Measurements from ENCODE around the gene ZSCAN16. TPM values are rescaled to one million over a fixed set of nuclear protein-coding genes. Genes with fewer than 3 reads are reported as not detected.

ZSCAN16 gene
- total and polyA plus RNA-seq, 2 of the 13 experiments (the other 11 are each of a cell fraction or from before 2014, with no cell fraction given): 5.7 to 12.7 TPM

DNA sequence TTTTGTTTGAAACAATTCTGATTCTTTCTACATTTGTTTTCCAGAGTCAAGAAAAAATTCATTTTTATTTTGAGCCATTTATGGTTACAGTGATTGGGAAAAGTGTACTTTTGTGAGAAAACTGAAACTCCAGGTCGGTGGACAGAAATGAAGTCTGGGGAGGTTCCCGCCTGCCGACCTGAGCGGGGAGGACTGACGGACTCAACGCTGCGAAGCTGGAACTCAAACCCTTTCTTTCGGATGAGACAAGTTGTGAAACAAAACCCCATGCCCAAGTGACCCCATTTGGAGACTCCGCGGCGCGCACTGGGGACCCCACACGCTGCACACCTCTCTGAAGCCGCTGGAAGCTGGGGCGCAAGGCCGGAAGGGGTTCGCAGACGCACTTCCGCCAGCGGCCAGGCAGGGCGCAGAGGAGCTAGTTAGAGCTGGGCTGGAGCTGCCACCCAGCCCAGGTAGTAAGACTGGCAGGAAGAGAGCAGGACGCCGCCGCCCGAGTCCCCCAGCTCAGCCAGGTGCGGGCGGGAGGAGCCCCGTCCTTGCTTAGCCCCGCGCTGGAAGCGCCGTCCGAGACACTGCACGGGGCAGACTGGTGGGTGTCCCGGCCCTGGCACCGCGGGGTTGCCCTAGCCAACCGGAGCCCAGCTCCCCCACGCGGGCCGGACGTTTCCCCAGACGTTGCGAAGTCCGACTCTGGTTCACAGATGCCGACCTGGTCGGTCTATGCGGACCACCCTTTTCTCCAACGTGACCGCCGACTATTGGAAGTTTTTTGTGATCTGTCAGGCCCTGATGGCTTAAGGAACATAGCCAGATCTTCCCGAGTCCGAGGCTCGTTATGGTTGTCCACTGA, 19.8 kb upstream of the ZSCAN16 start (continued):
- TF ChIP-seq, protein P1, sequence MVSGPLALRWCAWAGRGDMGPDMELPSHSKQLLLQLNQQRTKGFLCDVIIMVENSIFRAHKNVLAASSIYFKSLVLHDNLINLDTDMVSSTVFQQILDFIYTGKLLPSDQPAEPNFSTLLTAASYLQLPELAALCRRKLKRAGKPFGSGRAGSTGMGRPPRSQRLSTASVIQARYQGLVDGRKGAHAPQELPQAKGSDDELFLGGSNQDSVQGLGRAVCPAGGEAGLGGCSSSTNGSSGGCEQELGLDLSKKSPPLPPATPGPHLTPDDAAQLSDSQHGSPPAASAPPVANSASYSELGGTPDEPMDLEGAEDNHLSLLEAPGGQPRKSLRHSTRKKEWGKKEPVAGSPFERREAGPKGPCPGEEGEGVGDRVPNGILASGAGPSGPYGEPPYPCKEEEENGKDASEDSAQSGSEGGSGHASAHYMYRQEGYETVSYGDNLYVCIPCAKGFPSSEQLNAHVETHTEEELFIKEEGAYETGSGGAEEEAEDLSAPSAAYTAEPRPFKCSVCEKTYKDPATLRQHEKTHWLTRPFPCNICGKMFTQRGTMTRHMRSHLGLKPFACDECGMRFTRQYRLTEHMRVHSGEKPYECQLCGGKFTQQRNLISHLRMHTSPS (CRISPR knock-in tag; IDR thresholded peaks at IDR 0.05; ENCODE audit: low read depth): peak; percentile 95
- TF ChIP-seq DMAP1 (CRISPR knock-in tag; IDR thresholded peaks at IDR 0.05) (peak; percentile 89), ZBTB3 (CRISPR knock-in tag; IDR thresholded peaks at IDR 0.05; ENCODE audit: borderline replicate concordance, low read depth) (no peak), KMT2A (CRISPR knock-in tag; IDR thresholded peaks at IDR 0.05) (peak; percentile 92), ZNF121 (CRISPR knock-in tag; IDR thresholded peaks at IDR 0.05) (0 out of 2 replicates have a peak, but pooled peaks have one; percentile 59), ZZZ3 (CRISPR knock-in tag; IDR thresholded peaks at IDR 0.05; ENCODE audit: borderline replicate concordance) (peak; percentile 64; the same call in 1 of the 2 replicates), CHD2 (IDR thresholded peaks at IDR 0.05; ENCODE audit: low read depth, low read length) (no peak), ZNF260 (CRISPR knock-in tag; IDR thresholded peaks at IDR 0.05; ENCODE audit: borderline replicate concordance, low read depth) (no peak; the same call in 1 of the 2 replicates), ZFP36L2 (CRISPR knock-in tag; IDR thresholded peaks at IDR 0.05) (no peak), REXO4 (CRISPR knock-in tag; IDR thresholded peaks at IDR 0.05; ENCODE audit: borderline replicate concordance) (0 out of 2 replicates have a peak, but pooled peaks have one; percentile 39), LCORL (IDR thresholded peaks at IDR 0.05) (no peak), LCORL (CRISPR knock-in tag; IDR thresholded peaks at IDR 0.05) (peak; percentile 91), PCBP1 (IDR thresholded peaks at IDR 0.05; ENCODE audit: borderline replicate concordance, low read depth, low read length) (0 out of 2 replicates have a peak, but pooled peaks have one; percentile 84), ZNF549 (CRISPR knock-in tag; IDR thresholded peaks at IDR 0.05) (peak; percentile 30; the same call in 1 of the 2 replicates)
- TF ChIP-seq, protein P2, sequence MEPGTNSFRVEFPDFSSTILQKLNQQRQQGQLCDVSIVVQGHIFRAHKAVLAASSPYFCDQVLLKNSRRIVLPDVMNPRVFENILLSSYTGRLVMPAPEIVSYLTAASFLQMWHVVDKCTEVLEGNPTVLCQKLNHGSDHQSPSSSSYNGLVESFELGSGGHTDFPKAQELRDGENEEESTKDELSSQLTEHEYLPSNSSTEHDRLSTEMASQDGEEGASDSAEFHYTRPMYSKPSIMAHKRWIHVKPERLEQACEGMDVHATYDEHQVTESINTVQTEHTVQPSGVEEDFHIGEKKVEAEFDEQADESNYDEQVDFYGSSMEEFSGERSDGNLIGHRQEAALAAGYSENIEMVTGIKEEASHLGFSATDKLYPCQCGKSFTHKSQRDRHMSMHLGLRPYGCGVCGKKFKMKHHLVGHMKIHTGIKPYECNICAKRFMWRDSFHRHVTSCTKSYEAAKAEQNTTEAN (CRISPR knock-in tag; conservative IDR thresholded peaks at IDR 0.05): peak; percentile 74
- TF ChIP-seq, protein P3, sequence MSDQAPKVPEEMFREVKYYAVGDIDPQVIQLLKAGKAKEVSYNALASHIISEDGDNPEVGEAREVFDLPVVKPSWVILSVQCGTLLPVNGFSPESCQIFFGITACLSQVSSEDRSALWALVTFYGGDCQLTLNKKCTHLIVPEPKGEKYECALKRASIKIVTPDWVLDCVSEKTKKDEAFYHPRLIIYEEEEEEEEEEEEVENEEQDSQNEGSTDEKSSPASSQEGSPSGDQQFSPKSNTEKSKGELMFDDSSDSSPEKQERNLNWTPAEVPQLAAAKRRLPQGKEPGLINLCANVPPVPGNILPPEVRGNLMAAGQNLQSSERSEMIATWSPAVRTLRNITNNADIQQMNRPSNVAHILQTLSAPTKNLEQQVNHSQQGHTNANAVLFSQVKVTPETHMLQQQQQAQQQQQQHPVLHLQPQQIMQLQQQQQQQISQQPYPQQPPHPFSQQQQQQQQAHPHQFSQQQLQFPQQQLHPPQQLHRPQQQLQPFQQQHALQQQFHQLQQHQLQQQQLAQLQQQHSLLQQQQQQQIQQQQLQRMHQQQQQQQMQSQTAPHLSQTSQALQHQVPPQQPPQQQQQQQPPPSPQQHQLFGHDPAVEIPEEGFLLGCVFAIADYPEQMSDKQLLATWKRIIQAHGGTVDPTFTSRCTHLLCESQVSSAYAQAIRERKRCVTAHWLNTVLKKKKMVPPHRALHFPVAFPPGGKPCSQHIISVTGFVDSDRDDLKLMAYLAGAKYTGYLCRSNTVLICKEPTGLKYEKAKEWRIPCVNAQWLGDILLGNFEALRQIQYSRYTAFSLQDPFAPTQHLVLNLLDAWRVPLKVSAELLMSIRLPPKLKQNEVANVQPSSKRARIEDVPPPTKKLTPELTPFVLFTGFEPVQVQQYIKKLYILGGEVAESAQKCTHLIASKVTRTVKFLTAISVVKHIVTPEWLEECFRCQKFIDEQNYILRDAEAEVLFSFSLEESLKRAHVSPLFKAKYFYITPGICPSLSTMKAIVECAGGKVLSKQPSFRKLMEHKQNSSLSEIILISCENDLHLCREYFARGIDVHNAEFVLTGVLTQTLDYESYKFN (CRISPR knock-in tag; conservative IDR thresholded peaks at IDR 0.05): peak; percentile 15; the same call in 1 of the 2 replicates
- TF ChIP-seq, protein P4, sequence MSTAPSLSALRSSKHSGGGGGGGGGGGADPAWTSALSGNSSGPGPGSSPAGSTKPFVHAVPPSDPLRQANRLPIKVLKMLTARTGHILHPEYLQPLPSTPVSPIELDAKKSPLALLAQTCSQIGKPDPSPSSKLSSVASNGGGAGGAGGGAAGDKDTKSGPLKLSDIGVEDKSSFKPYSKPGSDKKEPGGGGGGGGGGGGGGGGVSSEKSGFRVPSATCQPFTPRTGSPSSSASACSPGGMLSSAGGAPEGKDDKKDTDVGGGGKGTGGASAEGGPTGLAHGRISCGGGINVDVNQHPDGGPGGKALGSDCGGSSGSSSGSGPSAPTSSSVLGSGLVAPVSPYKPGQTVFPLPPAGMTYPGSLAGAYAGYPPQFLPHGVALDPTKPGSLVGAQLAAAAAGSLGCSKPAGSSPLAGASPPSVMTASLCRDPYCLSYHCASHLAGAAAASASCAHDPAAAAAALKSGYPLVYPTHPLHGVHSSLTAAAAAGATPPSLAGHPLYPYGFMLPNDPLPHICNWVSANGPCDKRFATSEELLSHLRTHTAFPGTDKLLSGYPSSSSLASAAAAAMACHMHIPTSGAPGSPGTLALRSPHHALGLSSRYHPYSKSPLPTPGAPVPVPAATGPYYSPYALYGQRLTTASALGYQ (CRISPR knock-in tag; IDR thresholded peaks at IDR 0.05): peak; percentile 85
- TF ChIP-seq, protein P5, sequence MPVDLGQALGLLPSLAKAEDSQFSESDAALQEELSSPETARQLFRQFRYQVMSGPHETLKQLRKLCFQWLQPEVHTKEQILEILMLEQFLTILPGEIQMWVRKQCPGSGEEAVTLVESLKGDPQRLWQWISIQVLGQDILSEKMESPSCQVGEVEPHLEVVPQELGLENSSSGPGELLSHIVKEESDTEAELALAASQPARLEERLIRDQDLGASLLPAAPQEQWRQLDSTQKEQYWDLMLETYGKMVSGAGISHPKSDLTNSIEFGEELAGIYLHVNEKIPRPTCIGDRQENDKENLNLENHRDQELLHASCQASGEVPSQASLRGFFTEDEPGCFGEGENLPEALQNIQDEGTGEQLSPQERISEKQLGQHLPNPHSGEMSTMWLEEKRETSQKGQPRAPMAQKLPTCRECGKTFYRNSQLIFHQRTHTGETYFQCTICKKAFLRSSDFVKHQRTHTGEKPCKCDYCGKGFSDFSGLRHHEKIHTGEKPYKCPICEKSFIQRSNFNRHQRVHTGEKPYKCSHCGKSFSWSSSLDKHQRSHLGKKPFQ (CRISPR knock-in tag; IDR thresholded peaks at IDR 0.05; ENCODE audit: insufficient replicate concordance): peak; percentile 34
